ENCODE results near the gene BBS9.

- TF ChIP-seq CTCF (IDR thresholded peaks at IDR 0.05) (no peak), POLR2A (IDR thresholded peaks at IDR 0.05) (no peak)
These were observed 171.4 kb downstream of the BBS9 start for GRCh38 chr7:33300742-33301141.

All from testis (tissue), 2 donors.